ENCODE results near the gene FLYWCH1. TPM values are rescaled to one million over a fixed set of nuclear protein-coding genes. Genes with fewer than 3 reads are reported as not detected.

The FLYWCH1 gene
- total and polyA plus RNA-seq, 2 donors (not counting 1 experiment from before 2014, with no cell fraction given) = 78.3 to 120 TPM

DNA sequence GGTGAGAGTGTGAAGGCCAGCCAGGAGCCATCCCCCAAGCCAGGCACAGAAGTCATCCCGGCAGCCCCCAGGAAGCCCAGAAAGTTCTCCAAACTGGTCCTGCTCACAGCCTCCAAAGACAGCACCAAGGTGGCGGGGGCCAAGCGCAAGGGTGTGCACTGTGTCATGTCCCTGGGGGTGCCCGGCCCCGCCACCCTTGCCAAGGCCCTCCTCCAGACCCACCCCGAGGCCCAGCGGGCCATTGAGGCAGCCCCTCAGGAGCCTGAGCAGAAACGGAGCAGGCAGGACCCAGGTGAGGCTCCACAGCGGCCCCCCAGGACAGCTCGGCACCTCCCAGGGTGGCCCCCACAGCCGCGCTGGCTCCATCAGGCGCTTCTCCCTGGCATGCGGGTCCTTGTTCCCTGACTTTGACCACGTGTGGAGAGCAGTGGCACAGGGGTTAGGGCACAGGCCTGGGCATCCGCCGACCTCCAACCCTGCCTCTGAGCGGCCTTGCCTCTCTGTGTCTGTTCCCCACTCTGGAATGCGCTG lies 15.2 kb upstream of the FLYWCH1 start:
- H3K9me3 ChIP-seq (ENCODE audit: control extremely low read depth in 1 of 3, control insufficient read depth in 2 of 3, insufficient read depth in 1 of 3, low read length in 2 of 3) = no peaks in the 10 kb centered on the region
- ChIA-PET CTCF (interaction anchor here (0.8 to 1.4 kb wide), 4 partner anchors 9 to 28 kb away, joined by 3 to 7 read pairs (median 6); no protein-coding TSS in a partner anchor), POLR2A (interaction anchor here (1.2 to 1.4 kb wide), 2 partner anchors 14 to 28 kb away, joined by 4 to 8 read pairs; partner anchors contain the start of gene FLYWCH2)
- H3K27ac Mint-ChIP-seq = no peak overlapping the region
- H3K36me3 ChIP-seq (replicated peaks in 1 of 2; ENCODE audit: control extremely low read depth in 1 of 2, control insufficient read depth in 1 of 2, extremely low read depth in 1 of 2, insufficient read depth in 2 of 2, low read length in 1 of 2) = no peaks in the 10 kb centered on the region
- peaks cover 19% of the 10 kb centered on the region for H4K20me1 ChIP-seq (ENCODE audit: control insufficient read depth, insufficient read depth, low read length, poor library complexity, severe bottlenecking)
- ATAC-seq (ENCODE audit: low read depth) (no peak), DNase-seq (no peak)
- WGBS (ENCODE audit: insufficient coverage) = 98% methylated on average over 19 of the region's 19 CpGs
- no peak overlapping the region for H2AFZ ChIP-seq (ENCODE audit: insufficient read depth, low read depth, low read length, poor library complexity, severe bottlenecking)
- no peaks in the 10 kb centered on the region for H3K9me3 Mint-ChIP-seq (ENCODE audit: insufficient read depth)
- H3K4me1 Mint-ChIP-seq = peaks cover 13% of the 10 kb centered on the region
- intact Hi-C loops (cut with micrococcal nuclease) = loop anchor here (1.0 to 2.0 kb wide), 2 partner anchors 9 to 14 kb away; partner anchors contain the start of gene FLYWCH2
- no peak overlapping the region for H3K4me3 ChIP-seq (ENCODE audit: control extremely low read depth in 1 of 5, extremely low read depth in 1 of 5, insufficient read depth in 1 of 5, low read depth in 2 of 5, low read length in 4 of 5)
- H3K27me3 Mint-ChIP-seq = no peaks in the 10 kb centered on the region
- peak overlapping the region; percentile 70 for H3K4me2 ChIP-seq (replicated peaks; ENCODE audit: low read depth, low read length, poor library complexity, severe bottlenecking)
- H3K4me1 ChIP-seq (ENCODE audit: control insufficient read depth in 2 of 2, insufficient read depth in 2 of 2, low read length in 2 of 2) = peaks cover 17 to 21% of the 10 kb centered on the region in 2 donors
- no peaks in the 10 kb centered on the region for H3K27me3 ChIP-seq (replicated peaks in 1 of 4; ENCODE audit: control extremely low read depth in 1 of 4, control insufficient read depth in 3 of 4, insufficient read depth in 4 of 4, low read length in 3 of 4)
- peak overlapping the region; percentile 70 for H3K4me3 Mint-ChIP-seq
- no peak overlapping the region for H3K9ac ChIP-seq (ENCODE audit: low read length)
- no peak overlapping the region for H3K27ac ChIP-seq (ENCODE audit: low read length in 2 of 2)
- H3K79me2 ChIP-seq (ENCODE audit: control insufficient read depth, insufficient read depth, low read length) = peaks cover 38% of the 10 kb centered on the region
- no peak for TF ChIP-seq EZH2 (IDR thresholded peaks at IDR 0.05; ENCODE audit: borderline replicate concordance, insufficient read depth, low read depth, low read length, poor library complexity, severe bottlenecking)

DNA sequence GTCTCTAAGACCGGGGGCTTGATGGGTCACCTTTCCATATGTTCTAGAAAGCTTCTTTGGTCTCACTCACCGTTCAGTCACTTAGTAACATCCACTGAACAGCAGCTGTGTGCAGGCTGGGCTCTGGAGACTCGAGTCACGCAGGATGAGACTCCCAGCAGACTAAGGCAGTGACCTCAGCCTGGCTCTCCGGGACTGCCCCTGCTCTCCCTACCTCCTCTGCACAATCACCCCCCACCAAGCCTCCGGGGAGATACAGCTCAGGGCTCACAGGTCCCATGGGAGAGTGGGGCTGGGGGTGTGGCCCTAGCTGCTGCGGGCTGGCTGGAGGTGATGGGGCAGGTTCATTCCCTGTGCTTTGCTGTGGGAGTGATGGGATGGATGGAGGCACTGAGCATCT lies 14.6 kb upstream of the FLYWCH1 start:
- Mint-ChIP-seq H3K27me3 (no peaks in the 10 kb centered on the region), H3K9me3 (ENCODE audit: insufficient read depth) (no peaks in the 10 kb centered on the region), H3K4me1 (peaks cover 13% of the 10 kb centered on the region), H3K27ac (peak overlapping the region; percentile 50), H3K4me3 (peak overlapping the region; percentile 70)
- Histone ChIP-seq H3K4me2 (replicated peaks; ENCODE audit: low read depth, low read length, poor library complexity, severe bottlenecking) (peak overlapping the region; percentile 70), H3K27me3 (replicated peaks in 1 of 4; ENCODE audit: control extremely low read depth in 1 of 4, control insufficient read depth in 3 of 4, insufficient read depth in 4 of 4, low read length in 3 of 4) (no peaks in the 10 kb centered on the region), H4K20me1 (ENCODE audit: control insufficient read depth, insufficient read depth, low read length, poor library complexity, severe bottlenecking) (peaks cover 19% of the 10 kb centered on the region), H3K79me2 (ENCODE audit: control insufficient read depth, insufficient read depth, low read length) (peaks cover 34% of the 10 kb centered on the region), H3K4me3 (ENCODE audit: control extremely low read depth in 1 of 5, extremely low read depth in 1 of 5, insufficient read depth in 1 of 5, low read depth in 2 of 5, low read length in 4 of 5) (no peak overlapping the region), H3K4me1 (ENCODE audit: control insufficient read depth in 2 of 2, insufficient read depth in 2 of 2, low read length in 2 of 2) (peaks cover 17 to 21% of the 10 kb centered on the region in 2 donors), H3K9me3 (ENCODE audit: control extremely low read depth in 1 of 3, control insufficient read depth in 2 of 3, insufficient read depth in 1 of 3, low read length in 2 of 3) (no peaks in the 10 kb centered on the region), H3K27ac (ENCODE audit: low read length in 2 of 2) (no peak overlapping the region), H3K9ac (ENCODE audit: low read length) (peak overlapping the region; percentile 32), H2AFZ (ENCODE audit: insufficient read depth, low read depth, low read length, poor library complexity, severe bottlenecking) (no peak overlapping the region), H3K36me3 (replicated peaks in 1 of 2; ENCODE audit: control extremely low read depth in 1 of 2, control insufficient read depth in 1 of 2, extremely low read depth in 1 of 2, insufficient read depth in 2 of 2, low read length in 1 of 2) (no peaks in the 10 kb centered on the region)
- TF ChIP-seq, protein P1, sequence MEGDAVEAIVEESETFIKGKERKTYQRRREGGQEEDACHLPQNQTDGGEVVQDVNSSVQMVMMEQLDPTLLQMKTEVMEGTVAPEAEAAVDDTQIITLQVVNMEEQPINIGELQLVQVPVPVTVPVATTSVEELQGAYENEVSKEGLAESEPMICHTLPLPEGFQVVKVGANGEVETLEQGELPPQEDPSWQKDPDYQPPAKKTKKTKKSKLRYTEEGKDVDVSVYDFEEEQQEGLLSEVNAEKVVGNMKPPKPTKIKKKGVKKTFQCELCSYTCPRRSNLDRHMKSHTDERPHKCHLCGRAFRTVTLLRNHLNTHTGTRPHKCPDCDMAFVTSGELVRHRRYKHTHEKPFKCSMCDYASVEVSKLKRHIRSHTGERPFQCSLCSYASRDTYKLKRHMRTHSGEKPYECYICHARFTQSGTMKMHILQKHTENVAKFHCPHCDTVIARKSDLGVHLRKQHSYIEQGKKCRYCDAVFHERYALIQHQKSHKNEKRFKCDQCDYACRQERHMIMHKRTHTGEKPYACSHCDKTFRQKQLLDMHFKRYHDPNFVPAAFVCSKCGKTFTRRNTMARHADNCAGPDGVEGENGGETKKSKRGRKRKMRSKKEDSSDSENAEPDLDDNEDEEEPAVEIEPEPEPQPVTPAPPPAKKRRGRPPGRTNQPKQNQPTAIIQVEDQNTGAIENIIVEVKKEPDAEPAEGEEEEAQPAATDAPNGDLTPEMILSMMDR (IDR thresholded peaks at IDR 0.05) = no peak
- TF ChIP-seq EZH2 (IDR thresholded peaks at IDR 0.05; ENCODE audit: borderline replicate concordance, insufficient read depth, low read depth, low read length, poor library complexity, severe bottlenecking) = no peak
- ChIA-PET POLR2A (interaction anchor here (0.7 to 1.4 kb wide), 3 partner anchors 13 to 29 kb away, joined by 4 to 8 read pairs (median 4); partner anchors contain the start of gene FLYWCH2), CTCF (interaction anchor here (0.7 to 1.4 kb wide), 6 partner anchors 9 to 127 kb away, joined by 3 to 7 read pairs (median 4); no protein-coding TSS in a partner anchor)
- WGBS (ENCODE audit: insufficient coverage) = 23% methylated on average over 4 of the region's 7 CpGs
- ATAC-seq (ENCODE audit: low read depth) (peak; percentile 100), DNase-seq (peak; percentile 85)
- intact Hi-C loops (cut with micrococcal nuclease) = loop anchor here (1.0 to 2.0 kb wide), 2 partner anchors 8 to 14 kb away; partner anchors contain the start of gene FLYWCH2

All from B cell (primary cell).